NCI-H69 (cell line): Measurements from ENCODE around the gene DENND1A.

Experiments used
- DNase-seq: peaks from one replicate; lab custom pipeline; 2025; lab: John Stamatoyannopoulos, UW

Gene DENND1A

DNA sequence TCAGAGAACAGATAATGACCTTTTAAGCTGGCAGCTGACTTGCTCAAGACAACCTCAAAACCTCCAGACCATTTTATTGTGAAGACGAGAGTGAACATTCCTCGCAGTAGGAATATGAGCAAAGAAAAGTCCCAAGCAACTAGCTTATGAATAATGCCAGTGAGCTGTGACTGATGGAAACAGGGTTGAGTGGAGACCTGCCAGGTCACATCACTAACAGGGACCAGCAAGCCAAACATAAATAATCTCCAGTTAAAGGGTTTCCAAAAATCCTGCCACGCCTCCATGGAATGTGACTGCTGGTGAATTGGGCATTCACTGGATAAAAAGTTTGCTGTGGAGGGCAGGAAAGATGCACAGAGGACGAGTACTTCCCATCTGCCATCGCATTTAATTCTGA, 388.5 kb downstream of the DENND1A start:
- no peak for DNase-seq

DNA sequence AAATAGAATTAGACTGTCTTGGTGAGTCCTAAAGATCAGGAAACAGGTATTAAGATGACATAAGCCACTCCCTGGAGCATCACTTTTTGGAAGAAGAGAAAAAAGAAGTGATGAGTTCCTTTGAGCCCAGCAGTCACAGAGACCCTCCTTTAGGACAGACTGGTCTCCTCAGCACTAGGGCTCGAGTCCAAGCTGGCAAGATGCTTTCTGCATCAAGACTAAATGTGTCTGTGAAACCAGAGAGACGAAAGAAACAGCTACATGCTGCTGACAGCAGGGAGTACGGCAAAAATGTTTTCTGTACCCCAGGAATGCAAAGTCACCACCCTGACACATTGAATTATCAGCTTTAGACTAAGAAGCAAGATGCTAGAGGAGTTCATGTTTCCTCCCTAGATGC, 389.5 kb downstream of the DENND1A start:
- DNase-seq = no peak

DNA sequence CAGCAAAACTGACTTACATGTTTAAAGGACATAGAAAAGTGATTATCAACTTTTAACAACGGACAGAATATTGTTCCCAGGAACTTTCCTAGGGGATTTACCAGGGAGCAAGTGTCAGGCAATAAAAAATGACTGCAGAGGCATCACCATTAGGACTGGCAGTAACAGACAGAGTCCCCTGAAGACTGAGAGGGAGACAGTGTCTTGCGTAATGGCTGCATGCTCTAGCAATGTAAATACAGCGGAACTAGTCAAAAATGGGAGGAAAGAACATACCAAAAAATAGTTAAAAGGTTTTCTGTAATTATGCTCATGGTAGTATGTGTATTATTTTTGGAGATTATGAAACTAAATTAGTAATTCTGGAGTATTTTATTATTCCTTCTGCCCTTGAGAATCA, 392.1 kb downstream of the DENND1A start:
- no peak for DNase-seq

DNA sequence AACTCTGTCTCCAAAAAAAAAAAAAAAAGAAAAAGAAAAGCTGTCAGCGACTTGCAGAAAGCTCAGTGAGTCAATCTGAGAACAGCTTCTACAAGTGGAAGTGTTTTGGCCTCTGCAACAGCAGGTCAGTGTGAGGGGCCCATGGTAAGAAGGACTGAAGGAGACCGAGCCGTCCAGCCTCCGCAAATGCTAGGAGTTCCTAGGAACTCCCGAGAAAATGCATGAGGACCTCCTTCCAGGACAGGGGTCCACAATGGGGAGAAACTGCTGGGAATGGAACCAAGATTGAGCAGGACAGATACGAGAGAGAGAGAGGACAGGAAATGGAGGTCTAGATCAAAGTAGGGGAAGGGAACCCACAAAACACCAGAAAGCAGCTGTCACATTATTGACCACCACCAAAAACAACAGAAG, 393.5 kb downstream of the DENND1A start:
- no peak for DNase-seq

DNA sequence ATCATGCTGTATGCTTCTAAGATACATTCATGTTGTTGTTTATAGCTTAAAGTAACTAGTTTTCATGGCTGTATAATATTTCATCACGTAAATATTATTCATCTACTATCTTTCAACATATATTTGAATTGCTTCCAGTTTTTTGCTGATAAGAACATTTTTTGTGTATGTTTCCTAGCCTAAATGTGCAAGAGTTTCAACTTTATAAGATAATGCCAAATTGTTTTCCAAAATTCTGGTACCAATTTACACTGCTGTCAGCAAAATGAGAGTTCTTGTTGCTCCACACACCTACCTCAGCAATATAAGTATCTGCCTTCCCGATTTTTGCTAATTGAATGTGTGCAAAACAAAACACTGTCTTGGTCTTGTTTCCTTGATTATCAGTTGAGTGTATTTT, 395.6 kb downstream of the DENND1A start:
- DNase-seq = no peak

DNA sequence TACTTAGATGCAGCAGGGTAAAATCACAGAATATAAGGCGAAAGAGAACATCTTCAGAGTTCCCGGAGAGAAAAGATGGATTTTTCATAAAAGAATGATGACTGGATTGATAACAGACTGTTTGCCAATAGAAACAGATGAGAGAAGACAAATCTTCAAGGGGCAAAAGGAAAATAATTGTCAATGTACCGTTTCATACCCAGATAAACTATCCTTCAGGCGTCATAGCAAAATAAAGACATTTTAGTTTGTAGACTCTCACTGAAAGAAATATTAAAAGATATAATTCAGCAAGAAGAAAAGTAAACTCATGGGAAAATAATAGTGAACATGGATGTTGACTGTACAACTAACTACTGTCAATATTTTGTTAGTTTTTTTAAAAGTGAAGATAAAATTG, 399.7 kb downstream of the DENND1A start:
- DNase-seq = no peak

DNA sequence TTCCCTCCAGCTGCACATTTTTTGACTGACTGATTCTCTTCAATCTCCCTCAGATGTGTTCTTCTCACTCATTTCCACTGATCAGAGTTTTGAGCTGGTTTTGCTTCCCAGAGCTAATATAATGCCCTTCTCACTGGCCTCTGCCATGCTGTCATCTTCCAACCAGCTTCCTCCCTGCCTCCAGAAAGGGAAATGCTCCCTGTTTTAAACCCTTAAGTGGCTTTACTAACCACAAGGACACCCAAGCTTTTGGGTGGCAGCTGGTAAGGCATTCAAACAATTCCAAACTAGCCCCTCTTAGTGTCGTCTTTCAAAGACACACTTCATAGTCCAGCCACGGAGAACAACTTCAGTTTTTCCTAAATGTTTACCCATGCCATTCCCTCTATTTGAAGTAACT, 401.4 kb downstream of the DENND1A start:
- no peak for DNase-seq

DNA sequence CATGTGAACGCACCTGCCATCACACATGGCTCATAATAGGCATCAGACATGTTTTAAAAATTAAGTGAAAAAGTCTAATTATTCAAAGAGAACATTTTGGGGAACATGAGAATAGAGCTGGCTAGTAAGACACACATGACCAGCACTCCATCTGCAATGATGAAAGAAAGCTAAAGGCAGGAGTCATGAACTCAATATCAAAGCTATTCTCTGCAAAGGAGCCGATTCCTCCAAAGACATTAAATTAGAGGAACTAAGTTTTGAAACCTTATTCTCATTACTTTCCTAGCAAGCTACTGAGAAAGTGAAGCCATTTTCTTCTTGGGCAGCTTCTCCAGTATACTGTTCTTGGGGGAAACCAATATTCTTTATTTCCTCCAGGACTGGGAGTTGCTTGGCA, 401.9 kb downstream of the DENND1A start:
- no peak for DNase-seq

DNA sequence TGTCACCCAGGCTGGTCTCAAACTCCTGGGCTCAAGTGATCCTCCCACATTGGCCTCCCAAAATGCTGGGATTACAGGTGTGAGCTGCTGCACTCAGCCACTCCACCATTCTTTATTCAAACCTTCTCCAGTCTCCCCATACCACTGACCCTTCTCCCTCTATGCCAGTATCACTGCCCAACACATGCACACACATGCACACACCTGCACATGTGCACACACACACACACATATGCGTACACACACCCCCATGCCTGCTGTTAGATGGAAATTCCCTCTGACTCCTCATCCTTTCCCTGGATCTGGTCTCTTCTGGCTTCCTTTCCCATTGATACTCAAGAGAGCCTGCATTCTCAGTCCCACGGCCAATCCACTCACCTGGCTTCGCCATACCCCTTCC, 404.0 kb downstream of the DENND1A start:
- DNase-seq = no peak

DNA sequence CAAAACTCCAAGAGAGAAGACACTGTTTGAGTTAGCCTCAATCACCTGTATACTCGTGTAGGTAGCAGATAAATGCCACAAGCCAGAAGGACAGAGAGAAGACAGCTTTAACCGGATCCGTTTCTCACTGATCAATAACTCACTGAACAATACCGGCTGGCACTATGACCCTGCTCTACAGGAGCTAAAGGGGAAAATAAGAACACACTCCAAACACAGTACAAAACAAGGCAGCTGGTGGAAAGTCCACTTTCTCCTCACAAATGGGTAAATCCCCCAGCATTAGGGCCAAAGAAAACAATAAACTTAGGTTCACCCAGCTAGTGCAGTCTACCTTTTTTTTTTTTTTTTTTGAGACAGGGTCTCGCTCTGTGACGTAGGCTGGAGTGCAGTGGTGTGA, 404.5 kb downstream of the DENND1A start:
- DNase-seq = no peak

DNA sequence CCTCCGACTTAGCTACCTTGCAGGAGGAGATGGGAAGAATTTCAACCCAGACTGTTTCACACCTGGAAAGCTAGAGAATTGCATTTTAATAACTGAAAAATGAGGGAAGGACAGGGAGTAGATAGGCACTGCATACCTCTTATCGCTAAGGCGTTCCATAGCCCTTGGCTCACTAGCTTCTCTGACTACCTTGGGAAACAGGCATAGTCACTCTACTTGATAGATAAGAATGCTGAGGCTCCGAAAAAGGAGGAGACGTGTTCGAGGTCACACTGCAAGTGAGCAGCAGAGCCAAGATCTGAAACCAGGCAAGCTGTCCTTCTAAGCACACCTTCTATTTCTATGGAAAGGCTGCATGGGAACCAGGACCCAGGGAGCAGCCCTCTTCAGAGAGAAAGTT, 405.1 kb downstream of the DENND1A start:
- DNase-seq = no peak

DNA sequence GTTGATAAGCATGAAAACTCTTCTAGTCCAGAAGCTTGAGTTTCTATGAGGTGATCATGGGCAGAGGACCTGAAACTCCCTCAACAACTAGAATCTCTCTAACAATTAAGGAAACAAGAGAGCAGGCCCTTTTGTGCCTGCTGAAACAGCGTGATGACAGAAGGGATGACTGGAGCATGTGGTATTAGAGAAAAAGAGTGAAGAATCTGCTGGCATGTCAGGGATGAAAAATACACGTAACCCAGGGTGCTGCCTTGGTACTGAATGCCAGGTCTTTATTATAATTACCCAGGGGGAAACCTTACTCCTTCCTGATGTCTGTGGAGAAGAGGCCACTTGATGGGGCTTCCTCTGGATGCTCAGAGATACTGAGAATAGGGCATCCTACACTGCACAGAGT, 406.1 kb downstream of the DENND1A start:
- no peak for DNase-seq

DNA sequence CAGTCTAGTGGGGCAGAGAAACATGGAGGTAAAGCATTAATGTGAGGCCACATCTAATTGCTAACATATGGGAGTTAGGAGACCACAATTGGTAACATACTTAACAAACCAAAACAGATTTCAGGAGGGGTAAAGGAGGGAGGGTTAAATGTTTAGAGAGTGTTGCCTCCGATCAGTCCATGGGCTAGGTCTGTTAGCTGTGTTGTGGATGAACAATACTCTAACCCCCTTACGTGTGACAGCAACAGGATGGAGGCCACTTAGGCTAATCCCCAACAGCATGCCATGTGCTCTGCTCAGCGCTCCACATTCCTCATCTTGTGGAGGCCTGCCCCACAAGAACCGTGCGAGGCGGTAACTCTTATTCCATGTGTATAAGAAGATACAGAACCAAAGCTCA, 406.9 kb downstream of the DENND1A start:
- DNase-seq = no peak

DNA sequence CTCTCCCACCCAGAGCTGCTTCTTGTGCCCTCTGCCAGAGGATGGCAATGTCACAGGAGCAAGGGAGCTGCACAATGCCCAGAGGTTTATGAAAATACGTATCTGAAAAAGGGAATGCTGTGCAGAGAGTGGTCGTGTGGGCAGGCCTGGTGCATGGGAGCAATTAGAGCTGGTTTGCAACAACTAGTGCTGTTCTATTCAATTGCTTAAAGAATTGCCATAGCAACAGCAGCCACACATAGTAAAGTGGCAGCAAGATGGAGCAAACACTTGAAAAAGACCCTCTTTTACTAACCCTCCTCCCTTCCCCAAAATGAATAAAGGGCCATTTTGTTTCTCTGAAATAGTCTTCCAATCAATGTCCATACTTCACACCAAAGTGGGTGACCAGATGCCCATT, 407.7 kb downstream of the DENND1A start:
- no peak for DNase-seq

DNA sequence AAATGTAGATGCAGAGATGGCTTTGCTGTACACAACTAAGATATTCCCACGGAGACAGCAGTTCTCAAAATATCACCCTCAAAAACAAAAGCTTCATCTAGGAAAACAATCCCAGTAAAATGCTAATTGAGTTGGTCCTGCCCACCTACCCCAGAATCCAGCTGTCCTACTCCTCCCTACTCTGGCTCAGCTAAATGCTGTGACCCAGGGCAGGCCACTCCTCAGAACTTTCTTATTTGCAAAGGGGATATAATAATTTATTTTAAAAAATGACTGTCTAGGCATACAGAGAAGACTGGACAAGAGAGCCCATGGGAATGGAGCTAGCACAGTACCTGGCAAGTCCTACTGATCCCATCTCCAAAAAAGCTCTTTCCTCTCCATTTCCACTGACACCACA, 411.6 kb downstream of the DENND1A start:
- DNase-seq = no peak

DNA sequence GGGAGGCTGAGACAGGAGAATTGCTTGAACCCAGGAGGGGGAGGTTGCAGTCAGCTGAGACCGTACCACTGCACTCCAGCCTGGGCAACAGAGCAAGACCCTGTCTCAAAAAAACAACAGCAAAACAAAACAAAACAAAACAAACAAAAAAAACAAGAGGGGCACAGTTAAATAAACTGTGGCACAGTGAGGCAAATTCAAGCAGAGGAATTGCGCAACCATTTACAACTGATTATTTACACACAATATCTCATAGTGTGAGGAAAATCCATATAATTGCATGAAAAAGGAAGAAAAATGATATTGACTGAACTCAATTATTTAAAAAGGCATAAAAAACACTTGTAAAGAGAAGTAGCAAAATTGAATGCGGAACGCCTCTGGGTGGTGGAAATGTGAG, 412.4 kb downstream of the DENND1A start:
- no peak for DNase-seq

DNA sequence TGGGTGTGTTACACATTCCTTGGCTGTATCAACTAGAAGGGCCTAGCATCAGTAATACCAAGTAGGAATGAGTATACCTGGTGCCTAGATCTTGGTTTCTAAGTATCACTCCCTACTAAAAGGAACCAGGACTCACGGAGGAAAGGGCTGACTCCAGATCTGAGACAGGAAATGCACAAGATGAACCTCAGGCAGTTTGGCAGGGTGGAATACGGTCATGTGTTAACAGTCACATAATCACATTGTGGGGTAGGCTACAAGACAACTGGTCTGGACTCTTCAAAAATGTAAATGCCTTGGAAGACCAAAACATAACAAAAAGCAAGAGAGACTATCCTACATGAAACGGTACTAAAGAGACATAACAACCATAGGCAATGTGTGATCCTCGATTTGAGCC, 415.2 kb downstream of the DENND1A start:
- no peak for DNase-seq

DNA sequence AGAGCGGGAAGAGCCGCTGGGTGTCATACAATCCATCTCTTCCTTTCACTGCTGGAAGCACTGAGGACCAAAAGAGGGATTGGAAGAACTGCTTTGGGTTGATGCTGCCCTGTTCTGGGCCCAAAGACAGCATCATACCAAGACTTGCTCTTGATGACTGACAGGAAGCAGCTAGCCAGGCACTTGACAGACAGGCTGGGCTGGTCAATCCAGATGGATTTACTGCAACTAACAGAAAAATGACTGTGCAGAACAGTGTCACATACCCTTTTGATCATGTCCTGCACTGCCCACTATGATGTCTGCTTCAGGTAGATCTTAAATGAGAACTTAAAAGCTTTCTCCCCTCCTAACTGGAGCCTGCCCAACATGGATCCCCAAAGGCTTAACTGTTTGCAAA, 416.4 kb downstream of the DENND1A start:
- DNase-seq = no peak

DNA sequence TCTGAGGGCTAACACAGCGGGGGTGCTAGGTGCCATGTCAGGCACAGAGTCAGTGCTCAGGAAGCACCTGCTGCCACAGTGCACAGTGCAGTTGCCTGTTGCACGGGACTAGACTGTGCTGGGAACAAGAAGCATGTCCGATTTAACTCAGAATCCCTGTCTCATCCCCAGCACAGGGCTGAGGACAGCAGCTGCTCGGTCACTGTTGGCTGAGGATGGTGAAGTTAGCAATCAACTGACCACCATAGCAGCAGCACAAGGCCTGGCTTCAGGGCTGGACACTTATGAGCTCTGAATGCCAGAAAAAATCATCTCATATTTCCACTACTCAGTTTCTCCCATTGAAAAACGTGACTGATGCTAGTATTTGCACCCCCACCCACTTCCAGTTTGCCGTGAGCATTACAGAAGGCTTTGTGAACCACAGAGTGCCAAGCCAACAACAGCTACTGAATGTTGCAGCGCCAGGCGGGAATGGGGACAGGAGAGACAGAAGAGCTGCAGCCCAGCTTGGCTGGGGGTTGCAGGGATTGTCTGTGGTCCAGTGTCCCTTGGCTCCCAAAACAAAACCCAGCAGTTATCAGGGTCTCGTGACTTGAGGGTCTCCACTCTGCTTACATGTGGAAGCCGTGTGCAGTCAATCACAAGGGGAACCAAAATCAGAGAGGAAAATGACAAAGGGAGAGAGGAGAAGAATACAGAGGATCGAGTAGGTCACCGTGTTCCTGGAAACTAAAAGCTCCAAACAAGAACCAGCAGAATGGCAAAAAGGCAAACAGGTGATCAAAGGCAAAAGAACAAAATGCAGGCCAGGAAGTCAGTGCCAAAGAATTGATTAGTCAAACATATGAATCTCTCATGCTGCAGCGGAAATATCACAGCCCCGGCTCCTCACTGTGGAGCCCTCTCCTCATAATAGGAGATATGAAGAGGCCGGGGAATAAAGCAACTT, 418.3 kb downstream of the DENND1A start:
- DNase-seq = no peak

DNA sequence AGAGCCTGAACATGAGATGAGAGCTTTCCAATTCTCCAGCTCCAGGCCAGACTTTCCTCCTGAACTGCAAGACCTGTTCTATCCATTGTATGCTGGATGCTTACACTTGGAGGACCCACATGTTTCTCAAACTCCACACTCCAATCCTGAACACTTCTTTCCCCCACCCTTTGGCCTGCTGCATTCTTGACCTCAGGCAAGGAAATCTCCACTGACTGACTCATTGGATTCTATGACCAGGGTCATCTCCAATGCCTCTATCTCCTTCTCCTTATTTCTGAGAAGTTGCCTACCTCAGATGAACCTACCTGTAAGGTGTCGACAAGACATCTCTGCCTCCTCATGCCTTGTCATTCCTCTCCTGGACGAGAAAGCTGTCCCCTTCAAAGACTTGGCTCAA, 420.3 kb downstream of the DENND1A start:
- DNase-seq = no peak

DNA sequence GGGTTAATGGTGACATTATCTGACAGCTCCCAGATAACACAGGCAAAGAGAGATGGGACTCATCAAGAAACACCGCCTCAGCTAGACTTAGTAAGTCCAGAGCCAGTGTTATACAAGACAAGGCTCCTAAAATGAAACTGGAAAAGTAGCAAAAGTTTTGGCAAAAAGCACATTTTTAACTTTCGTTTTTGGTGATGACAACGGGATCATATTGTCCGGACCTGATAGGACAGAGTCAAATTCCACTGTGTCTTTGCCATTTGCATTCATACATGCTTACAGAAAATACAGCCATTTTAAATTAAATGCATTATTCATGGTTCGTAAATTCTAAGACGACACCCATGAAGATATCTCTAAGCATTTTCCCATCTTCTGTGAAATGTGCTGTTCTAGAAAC, 421.9 kb downstream of the DENND1A start:
- DNase-seq = no peak

DNA sequence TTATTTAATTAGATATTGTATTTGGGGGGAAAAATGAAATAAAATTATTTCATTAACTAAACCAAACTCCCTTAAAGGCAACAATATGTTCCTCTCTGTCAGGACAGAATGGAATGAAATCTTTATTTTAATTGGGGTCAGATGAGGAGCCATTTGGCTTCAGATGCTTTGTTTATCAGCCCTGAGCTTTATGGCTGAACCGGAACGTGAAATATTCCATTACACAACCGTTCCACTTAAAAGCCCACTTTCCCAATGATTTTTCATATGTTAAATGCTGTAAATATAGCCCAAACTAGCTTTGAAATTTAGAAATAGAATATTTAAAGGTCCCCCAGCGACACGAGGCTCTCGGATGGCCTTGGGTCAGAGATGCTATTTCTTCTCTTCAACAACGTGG, 424.4 kb downstream of the DENND1A start:
- DNase-seq = no peak

DNA sequence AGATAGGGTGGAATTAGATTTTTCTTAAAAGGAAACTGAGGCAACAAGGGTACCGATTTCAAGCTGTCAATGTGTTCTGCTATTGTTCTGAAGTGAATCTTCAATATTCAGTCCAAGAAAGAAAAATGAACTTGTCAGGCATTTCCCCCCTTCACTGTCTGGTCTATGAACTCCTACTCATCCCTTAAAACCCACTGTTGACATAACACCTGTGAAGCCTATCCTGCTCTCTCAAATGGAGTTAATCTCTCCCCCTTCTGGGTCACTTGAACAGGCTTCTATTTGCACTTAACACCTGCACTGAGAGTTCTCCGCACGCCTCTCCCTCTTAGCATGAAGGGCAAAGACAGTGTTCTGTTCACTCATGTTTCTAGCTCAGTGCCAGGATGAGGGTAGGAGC, 429.6 kb downstream of the DENND1A start:
- no peak for DNase-seq

DNA sequence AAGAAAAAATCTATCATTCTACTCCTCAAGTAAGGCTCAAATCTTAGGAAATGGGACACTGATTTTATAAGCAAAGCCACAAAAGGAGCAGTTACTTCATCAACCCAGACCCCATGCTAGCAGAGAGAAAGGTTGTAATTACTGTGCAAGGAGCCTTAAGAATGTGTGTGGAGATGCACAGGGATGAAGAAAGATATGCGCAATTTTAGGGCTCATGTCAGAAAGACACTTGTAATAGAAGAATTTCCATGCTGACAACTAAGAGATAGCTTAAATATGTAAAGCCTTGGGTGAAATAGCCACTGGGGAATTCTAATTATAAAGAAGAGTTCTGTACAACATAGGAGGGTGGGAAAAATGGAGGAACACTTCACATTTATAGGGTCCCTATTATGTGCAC, 432.1 kb downstream of the DENND1A start:
- peak; percentile 11 for DNase-seq
